Esophagus (tissue), 2 donors: ENCODE results near the gene SLC5A2. TPM values are rescaled to one million over a fixed set of nuclear protein-coding genes. Genes with fewer than 3 reads are reported as not detected.

Experiments used
- H3K27ac ChIP-seq, 2 donors: one replicate each; pipeline ENCODE4 v1.5.1; 2013; ENCODE audit warnings: low read depth in 2 of 2, mild to moderate bottlenecking in 2 of 2, inconsistent platforms in 1 of 2, low read length in 1 of 2, moderate library complexity in 1 of 2
- H3K27me3 ChIP-seq, 2 donors: one replicate each; pipeline ENCODE4 v1.6.1; 2013; ENCODE audit warnings: low read length in 2 of 2, control low read depth in 1 of 2, mild to moderate bottlenecking in 1 of 2; ENCODE audit not compliant: insufficient read depth in 2 of 2, control insufficient read depth in 1 of 2
- H3K36me3 ChIP-seq, 2 donors: one replicate each; pipeline ENCODE4 v1.6.1; 2013; ENCODE audit warnings: low read length in 1 of 2; ENCODE audit not compliant: control insufficient read depth in 2 of 2, insufficient read depth in 2 of 2
- H3K4me1 ChIP-seq, 2 donors: one replicate each; pipeline ENCODE4 v1.6.1; 2013; ENCODE audit warnings: low read length in 1 of 2; ENCODE audit not compliant: control insufficient read depth in 2 of 2, insufficient read depth in 2 of 2
- H3K4me3 ChIP-seq, 2 donors: one replicate each; pipeline ENCODE4 v1.5.1; 2013; ENCODE audit warnings: low read length in 2 of 2, mild to moderate bottlenecking in 2 of 2, low read depth in 1 of 2, moderate library complexity in 1 of 2
- H3K9me3 ChIP-seq, 2 donors: one replicate each; pipeline ENCODE4 v1.6.1; 2013; ENCODE audit warnings: mild to moderate bottlenecking in 2 of 2, low read depth in 1 of 2, low read length in 1 of 2, moderate library complexity in 1 of 2; ENCODE audit not compliant: control insufficient read depth in 2 of 2, insufficient read depth in 1 of 2
- WGBS, 2 donors: extraction: QIAGEN DNeasy Blood & Tissue Kit; methylation state at CpG; one replicate each; pipeline ENCODE4 v1.1.7; 2013; 5-methylcytosine and 5-hydroxymethylcytosine counted together
- polyA plus RNA-seq, 2 donors: library from polyadenylated mRNA; stranded (reverse); fragments of 200-250 nt; gene quantifications; one replicate each; pipeline ENCODE4 v1.2.3, GENCODE V29; 2013
- donor health status: healthy with polysubstance abuse.
- donor health status: Bipolar disorder and iron deficiency.

SLC5A2 gene
- polyA plus RNA-seq, 2 donors, result 0.73 to 1.3 TPM

GRCh38 chr16:31504159-31504558 lies 21.2 kb downstream of the SLC5A2 start:
- H3K27ac ChIP-seq, result no peak overlapping the region
- 68 to 75% methylated on average over 8 of the region's 8 CpGs for WGBS, 2 donors
- no peaks in the 10 kb centered on the region for H3K4me1 ChIP-seq
- no peaks in the 10 kb centered on the region for H3K9me3 ChIP-seq
- no peaks in the 10 kb centered on the region for H3K27me3 ChIP-seq
- peaks cover 2 to 5% of the 10 kb centered on the region in 2 donors for H3K36me3 ChIP-seq
- no peak overlapping the region for H3K4me3 ChIP-seq

- WGBS, 2 donors, result 70 to 76% methylated on average over 4 of the region's 4 CpGs
- Histone ChIP-seq H3K27me3 (no peaks in the 10 kb centered on the region), H3K36me3 (peaks cover 0 to 2% of the 10 kb centered on the region in 2 donors), H3K27ac (peak overlapping the region in 1 of 2 donors; percentile 3), H3K4me1 (no peaks in the 10 kb centered on the region), H3K9me3 (no peaks in the 10 kb centered on the region), H3K4me3 (no peak overlapping the region)
Observed at GRCh38 chr16:31505483-31505882, 22.6 kb downstream of the SLC5A2 start.

- Histone ChIP-seq H3K36me3 (no peaks in the 10 kb centered on the region), H3K9me3 (no peaks in the 10 kb centered on the region), H3K4me3 (peak overlapping the region; percentile 85 to 92), H3K27me3 (no peaks in the 10 kb centered on the region), H3K4me1 (no peaks in the 10 kb centered on the region), H3K27ac (peak overlapping the region; percentile 87 to 95)
- 2% methylated on average over 12 of the region's 12 CpGs for WGBS, 2 donors
Observed at GRCh38 chr16:31507617-31507928, 24.6 kb downstream of the SLC5A2 start.

- WGBS, 2 donors, result 0% methylated on average over 64 to 65 of the region's 65 CpGs
- Histone ChIP-seq H3K9me3 (no peaks in the 10 kb centered on the region), H3K4me1 (no peaks in the 10 kb centered on the region)
Observed at GRCh38 chr16:31507929-31508705, 25.2 kb downstream of the SLC5A2 start, which contains the start of gene RUSF1. RUSF1 (minus strand) TSS chr16:31508391; CDS start chr16:31508373, 18 bp downstream.

DNA sequence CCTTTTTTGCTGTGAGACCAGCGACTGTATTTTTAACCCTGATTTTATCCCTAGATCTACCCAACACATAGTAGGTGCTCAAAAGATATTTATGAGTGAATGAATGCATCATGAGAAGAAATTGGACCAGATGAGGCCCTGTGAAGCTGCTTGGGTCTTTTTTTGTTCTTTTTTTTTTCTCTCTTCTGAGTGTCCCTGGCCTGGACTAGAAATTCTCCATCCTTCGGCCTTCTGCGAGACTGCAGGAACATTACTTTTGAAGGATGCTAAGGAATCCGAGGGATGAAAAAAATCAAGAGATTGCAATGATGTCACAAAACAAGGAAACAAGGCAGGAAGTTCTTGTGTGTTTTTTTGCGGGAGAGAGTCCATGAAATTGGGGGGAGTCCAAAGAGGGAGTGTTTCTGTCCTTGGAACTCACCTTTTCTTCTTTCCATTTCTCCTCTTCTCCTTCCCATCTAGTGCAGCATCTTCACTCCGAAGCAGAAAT lies 25.8 kb downstream of the SLC5A2 start:
- no peaks in the 10 kb centered on the region for H3K36me3 ChIP-seq
- H3K27me3 ChIP-seq, result no peaks in the 10 kb centered on the region
- no peaks in the 10 kb centered on the region for H3K9me3 ChIP-seq
- H3K27ac ChIP-seq, result peak overlapping the region; percentile 79 to 95
- no peaks in the 10 kb centered on the region for H3K4me1 ChIP-seq
- H3K4me3 ChIP-seq, result peak overlapping the region; percentile 85 to 92
- 10 to 14% methylated on average over 6 of the region's 6 CpGs for WGBS, 2 donors

More at GRCh38 chr16:31507929-31508705, 25.2 kb downstream of the SLC5A2 start, which contains the start of gene RUSF1:
- Histone ChIP-seq H3K36me3 (no peaks in the 10 kb centered on the region), H3K27me3 (no peaks in the 10 kb centered on the region), H3K4me3 (peak within 1 kb of the TSS; percentile 85 to 92), H3K27ac (peak within 1 kb of the TSS; percentile 87 to 95)

DNA sequence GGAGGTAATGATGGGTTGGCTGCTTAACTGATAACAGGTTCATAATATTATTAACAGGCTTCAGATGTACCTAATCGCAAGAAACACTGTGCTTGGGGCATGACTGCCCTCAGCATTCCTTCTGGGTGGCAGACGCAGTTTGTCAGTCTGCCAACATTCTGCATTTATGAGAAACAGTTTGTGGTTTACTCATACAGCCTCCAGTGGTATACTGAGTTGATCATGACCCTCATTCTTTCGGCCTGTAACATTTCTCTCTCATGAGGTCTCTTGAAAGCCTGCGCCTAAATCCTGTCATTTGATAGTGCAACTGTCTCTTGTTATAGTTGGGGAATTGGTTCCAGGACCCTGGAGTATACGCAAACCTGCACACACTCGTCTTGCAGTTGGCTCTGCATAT lies 30.2 kb downstream of the SLC5A2 start:
- WGBS, 2 donors, result 68 to 78% methylated on average over 6 of the region's 6 CpGs
- Histone ChIP-seq H3K27ac (no peak overlapping the region), H3K9me3 (no peaks in the 10 kb centered on the region), H3K4me1 (no peaks in the 10 kb centered on the region), H3K4me3 (no peak overlapping the region), H3K36me3 (no peaks in the 10 kb centered on the region), H3K27me3 (no peaks in the 10 kb centered on the region)

- H3K9me3 ChIP-seq, result no peaks in the 10 kb centered on the region
- no peaks in the 10 kb centered on the region for H3K4me1 ChIP-seq
- H3K4me3 ChIP-seq, result no peak overlapping the region
- no peaks in the 10 kb centered on the region for H3K36me3 ChIP-seq
- H3K27me3 ChIP-seq, result no peaks in the 10 kb centered on the region
- H3K27ac ChIP-seq, result no peak overlapping the region
Observed at GRCh38 chr16:31513884-31514283, 31.0 kb downstream of the SLC5A2 start.

DNA sequence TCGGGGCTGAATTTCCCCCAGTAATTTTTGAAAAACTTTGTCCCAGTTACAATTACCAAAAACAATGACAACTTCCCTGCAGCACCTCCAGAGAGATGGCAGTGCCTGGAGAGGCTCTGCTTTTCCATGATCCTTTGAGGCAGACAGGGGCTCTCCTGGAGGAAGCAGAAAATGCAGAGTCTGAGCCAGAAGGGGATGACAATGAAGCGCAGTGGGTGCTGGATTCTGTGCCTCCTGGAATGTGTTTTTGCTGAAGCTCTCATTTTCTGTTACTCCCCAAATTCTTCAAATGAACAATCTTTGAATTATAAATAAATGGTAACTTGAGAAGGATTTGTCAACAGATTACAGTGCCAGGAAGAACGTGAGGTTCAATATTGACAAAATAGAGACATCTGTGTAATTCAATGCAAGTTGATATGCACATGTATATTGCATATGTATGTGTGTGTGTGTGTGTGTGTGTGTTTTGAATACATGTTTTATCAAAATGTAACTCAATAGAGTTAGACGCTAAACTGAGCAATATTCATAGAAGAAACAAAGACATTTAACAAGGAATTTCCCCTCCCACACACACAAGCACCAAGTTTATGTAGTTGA lies 35.0 kb downstream of the SLC5A2 start:
- H3K4me3 ChIP-seq, result no peak overlapping the region
- H3K27ac ChIP-seq, result no peak overlapping the region
- H3K4me1 ChIP-seq, result no peaks in the 10 kb centered on the region
- no peaks in the 10 kb centered on the region for H3K36me3 ChIP-seq
- H3K9me3 ChIP-seq, result no peaks in the 10 kb centered on the region
- H3K27me3 ChIP-seq, result no peaks in the 10 kb centered on the region
- WGBS, 2 donors, result 70 to 76% methylated on average over 4 of the region's 4 CpGs

DNA sequence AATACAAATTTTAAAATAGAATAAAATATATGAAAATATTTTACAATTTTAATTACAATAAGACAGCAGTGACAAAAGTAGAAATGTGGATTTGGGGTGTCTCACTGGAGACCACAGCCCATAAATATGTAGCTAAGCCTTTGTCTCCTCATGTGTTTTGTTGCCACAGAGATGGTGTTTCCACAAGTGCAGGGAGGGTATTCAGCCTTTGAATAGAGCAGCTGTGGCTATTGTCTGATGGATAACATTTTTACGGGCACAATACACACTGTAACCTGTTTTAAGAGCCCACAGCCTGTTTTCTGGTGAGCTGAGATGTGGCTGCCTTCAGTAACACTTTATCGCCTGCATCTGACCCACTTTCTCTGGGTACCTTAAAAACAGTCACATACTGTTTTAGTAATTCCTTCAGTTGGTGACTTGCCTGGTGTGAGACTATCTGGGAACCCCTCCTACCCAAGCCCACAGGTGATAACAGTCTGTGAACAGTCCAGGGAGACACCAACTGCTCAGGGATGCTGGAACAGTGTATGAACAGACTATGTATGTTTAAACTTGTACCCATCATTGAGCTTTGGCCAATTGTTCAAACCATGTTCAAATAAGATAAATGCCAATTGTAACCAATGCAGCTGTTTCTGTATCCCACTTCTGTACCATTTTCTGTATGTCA lies 37.0 kb downstream of the SLC5A2 start:
- Histone ChIP-seq H3K27me3 (no peaks in the 10 kb centered on the region), H3K9me3 (no peaks in the 10 kb centered on the region), H3K4me1 (no peaks in the 10 kb centered on the region), H3K27ac (no peak overlapping the region), H3K4me3 (no peak overlapping the region), H3K36me3 (no peaks in the 10 kb centered on the region)
- 74% methylated on average over 2 of the region's 2 CpGs for WGBS, 2 donors
